ENCODE data around the gene PLPPR5. TPM values are rescaled to one million over a fixed set of nuclear protein-coding genes. Genes with fewer than 3 reads are reported as not detected.

PLPPR5 gene
- total RNA-seq, 4 donors from 2014 or later, result 0.17 TPM; not detected in 2

DNA sequence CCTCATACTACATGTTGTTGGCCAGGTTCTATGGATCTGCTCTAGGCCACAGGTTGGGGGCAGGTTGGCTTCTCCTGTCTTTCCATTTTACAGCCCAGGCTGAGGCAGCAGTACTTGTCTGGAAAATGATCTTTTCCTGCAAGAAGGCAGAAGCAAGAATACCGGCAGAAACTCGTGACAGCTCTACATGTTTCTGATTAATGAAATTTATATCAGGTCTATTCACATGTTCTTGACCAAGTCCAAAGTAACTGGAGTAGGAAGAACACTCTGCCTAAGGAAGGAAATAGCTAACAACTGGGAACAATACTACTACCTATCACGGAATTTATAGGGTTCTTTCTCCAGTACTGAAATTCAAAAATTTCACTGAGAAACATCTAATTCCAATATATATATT lies 98.3 kb downstream of the PLPPR5 start:
- Histone ChIP-seq H3K4me1 (no peaks in the 10 kb centered on the region), H3K9me3 (no peaks in the 10 kb centered on the region), H3K27me3 (no peaks in the 10 kb centered on the region), H3K36me3 (no peaks in the 10 kb centered on the region), H3K27ac (replicated peaks in 1 of 4) (no peak overlapping the region), H3K4me3 (no peak overlapping the region)
- no peak for TF ChIP-seq EP300 (IDR thresholded peaks at IDR 0.05)
- TF ChIP-seq POLR2A (IDR thresholded peaks at IDR 0.05; ENCODE audit: low read depth), result no peak
- TF ChIP-seq POLR2AphosphoS5 (IDR thresholded peaks at IDR 0.05), result no peak
- TF ChIP-seq, protein P1, sequence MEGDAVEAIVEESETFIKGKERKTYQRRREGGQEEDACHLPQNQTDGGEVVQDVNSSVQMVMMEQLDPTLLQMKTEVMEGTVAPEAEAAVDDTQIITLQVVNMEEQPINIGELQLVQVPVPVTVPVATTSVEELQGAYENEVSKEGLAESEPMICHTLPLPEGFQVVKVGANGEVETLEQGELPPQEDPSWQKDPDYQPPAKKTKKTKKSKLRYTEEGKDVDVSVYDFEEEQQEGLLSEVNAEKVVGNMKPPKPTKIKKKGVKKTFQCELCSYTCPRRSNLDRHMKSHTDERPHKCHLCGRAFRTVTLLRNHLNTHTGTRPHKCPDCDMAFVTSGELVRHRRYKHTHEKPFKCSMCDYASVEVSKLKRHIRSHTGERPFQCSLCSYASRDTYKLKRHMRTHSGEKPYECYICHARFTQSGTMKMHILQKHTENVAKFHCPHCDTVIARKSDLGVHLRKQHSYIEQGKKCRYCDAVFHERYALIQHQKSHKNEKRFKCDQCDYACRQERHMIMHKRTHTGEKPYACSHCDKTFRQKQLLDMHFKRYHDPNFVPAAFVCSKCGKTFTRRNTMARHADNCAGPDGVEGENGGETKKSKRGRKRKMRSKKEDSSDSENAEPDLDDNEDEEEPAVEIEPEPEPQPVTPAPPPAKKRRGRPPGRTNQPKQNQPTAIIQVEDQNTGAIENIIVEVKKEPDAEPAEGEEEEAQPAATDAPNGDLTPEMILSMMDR (IDR thresholded peaks at IDR 0.05), result no peak
- intact Hi-C loops (cut with DNase I), result no loop called here
- WGBS, result 79% methylated on average over 3 of the region's 3 CpGs
- no peak for DNase-seq (ENCODE audit: extremely low spot score)

DNA sequence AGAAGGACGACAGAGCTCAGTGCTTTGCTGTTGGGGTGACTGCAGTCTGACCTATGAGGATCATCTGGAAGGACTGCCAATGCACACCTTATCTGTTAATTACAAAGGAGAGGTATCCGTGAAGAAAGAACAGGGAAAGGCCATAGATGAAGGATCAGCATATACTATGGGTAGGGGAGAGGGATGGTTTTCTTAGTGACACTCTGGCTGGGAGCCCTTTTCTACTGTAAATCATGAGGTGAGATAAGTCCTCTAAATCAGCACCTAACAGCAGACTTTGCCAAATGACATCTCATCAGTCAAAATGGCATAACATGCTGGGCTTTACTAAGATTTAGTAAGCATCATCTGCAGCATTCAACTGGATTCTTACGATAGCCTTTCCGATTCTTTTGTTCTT lies 100.0 kb downstream of the PLPPR5 start:
- no peak for DNase-seq (ENCODE audit: extremely low spot score)
- Histone ChIP-seq H3K27ac (replicated peaks in 1 of 4) (no peak overlapping the region), H3K4me1 (no peaks in the 10 kb centered on the region), H3K36me3 (no peaks in the 10 kb centered on the region), H3K9me3 (no peaks in the 10 kb centered on the region), H3K27me3 (no peaks in the 10 kb centered on the region), H3K4me3 (no peak overlapping the region)
- TF ChIP-seq POLR2A (IDR thresholded peaks at IDR 0.05; ENCODE audit: low read depth) (no peak), POLR2AphosphoS5 (IDR thresholded peaks at IDR 0.05) (no peak), EP300 (IDR thresholded peaks at IDR 0.05) (no peak)
- TF ChIP-seq, protein P1 (IDR thresholded peaks at IDR 0.05), result no peak
- intact Hi-C loops (cut with DNase I), result no loop called here
- WGBS, result 84% methylated on average over 4 of the region's 4 CpGs

GRCh38 chr1:98903726-98904125 lies 100.9 kb downstream of the PLPPR5 start:
- Histone ChIP-seq H3K27ac (replicated peaks in 1 of 4) (no peak overlapping the region), H3K27me3 (no peaks in the 10 kb centered on the region), H3K9me3 (no peaks in the 10 kb centered on the region), H3K4me3 (no peak overlapping the region), H3K36me3 (no peaks in the 10 kb centered on the region), H3K4me1 (no peaks in the 10 kb centered on the region)
- no peak for TF ChIP-seq EP300 (IDR thresholded peaks at IDR 0.05)
- no peak for TF ChIP-seq POLR2A (IDR thresholded peaks at IDR 0.05; ENCODE audit: low read depth)
- TF ChIP-seq, protein P1 (IDR thresholded peaks at IDR 0.05), result no peak
- TF ChIP-seq POLR2AphosphoS5 (IDR thresholded peaks at IDR 0.05), result no peak
- intact Hi-C loops (cut with DNase I), result no loop called here
- WGBS, result 96% methylated on average over 1 of the region's 1 CpG
- DNase-seq (ENCODE audit: extremely low spot score), result no peak

DNA sequence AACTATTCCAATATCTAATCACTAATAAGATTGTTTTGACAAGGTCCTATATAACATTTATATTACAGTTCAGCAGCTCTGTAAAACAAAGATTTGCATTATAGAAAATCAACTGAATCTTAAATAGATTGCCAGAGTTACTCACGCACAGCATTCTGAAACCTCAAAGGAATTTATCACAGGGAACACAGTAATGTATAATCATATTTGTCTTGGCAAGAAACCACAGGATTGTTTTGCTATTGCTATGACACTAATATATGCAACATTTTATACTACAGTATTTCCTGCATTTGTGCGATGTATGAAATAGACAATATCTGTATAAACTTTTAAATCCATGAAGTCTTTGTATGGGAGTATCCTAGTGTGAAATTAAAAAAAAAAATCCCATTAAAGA lies 101.4 kb downstream of the PLPPR5 start:
- Histone ChIP-seq H3K27me3 (no peaks in the 10 kb centered on the region), H3K36me3 (no peaks in the 10 kb centered on the region), H3K9me3 (no peaks in the 10 kb centered on the region), H3K4me3 (no peak overlapping the region), H3K27ac (replicated peaks in 1 of 4) (no peak overlapping the region), H3K4me1 (no peaks in the 10 kb centered on the region)
- no peak for DNase-seq (ENCODE audit: extremely low spot score)
- intact Hi-C loops (cut with DNase I), result no loop called here
- TF ChIP-seq, protein P1 (IDR thresholded peaks at IDR 0.05), result no peak
- TF ChIP-seq POLR2AphosphoS5 (IDR thresholded peaks at IDR 0.05) (no peak), EP300 (IDR thresholded peaks at IDR 0.05) (no peak)
- WGBS, result 33% methylated on average over 2 of the region's 2 CpGs

DNA sequence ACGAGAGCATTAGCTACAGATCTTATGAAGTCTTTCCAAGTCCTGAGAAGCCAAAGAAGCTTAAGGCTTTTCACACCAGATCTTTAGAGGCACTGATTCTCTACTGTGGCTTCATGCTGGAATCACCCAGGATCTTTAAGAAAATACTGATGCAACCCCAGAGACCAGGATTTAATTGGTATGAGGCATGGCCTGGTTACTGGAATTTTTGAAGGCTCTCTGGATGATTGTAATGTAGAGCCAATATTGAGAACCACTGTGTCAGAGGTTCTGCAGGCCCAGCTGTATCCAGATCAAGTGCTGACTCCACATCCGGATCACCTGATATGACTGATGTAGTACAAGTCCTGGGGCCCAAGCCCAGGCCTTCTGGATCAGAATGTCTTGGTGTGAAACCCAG lies 105.7 kb downstream of the PLPPR5 start:
- WGBS, result 71% methylated on average over 2 of the region's 2 CpGs
- Histone ChIP-seq H3K36me3 (no peaks in the 10 kb centered on the region), H3K4me1 (no peaks in the 10 kb centered on the region), H3K9me3 (no peaks in the 10 kb centered on the region), H3K27me3 (no peaks in the 10 kb centered on the region), H3K4me3 (no peak overlapping the region), H3K27ac (replicated peaks in 1 of 4) (no peak overlapping the region)
- DNase-seq (ENCODE audit: extremely low spot score), result no peak
- TF ChIP-seq EP300 (IDR thresholded peaks at IDR 0.05) (no peak), POLR2A (IDR thresholded peaks at IDR 0.05; ENCODE audit: low read depth) (no peak), POLR2AphosphoS5 (IDR thresholded peaks at IDR 0.05) (no peak)
- TF ChIP-seq, protein P1 (IDR thresholded peaks at IDR 0.05), result no peak
- intact Hi-C loops (cut with DNase I), result no loop called here
